Neural cell (in vitro differentiated cells): ENCODE measurements around the gene LRRK1. TPM values are rescaled to one million over a fixed set of nuclear protein-coding genes. Genes with fewer than 3 reads are reported as not detected.

Experiments used
- H2AFZ ChIP-seq: fragments of 200-600, 300-800 bp; sonication (generic), shearing (Covaris generic); 2 replicates; pipeline ENCODE4 v1.6.0; 2014; ENCODE audit warnings: low read depth, mild to moderate bottlenecking, antibody characterized with exemption, low read length, moderate library complexity
- H3F3A ChIP-seq: fragments of 200-600 bp; shearing (Covaris generic); 2 replicates; pipeline ENCODE4 v1.6.1; 2016; ENCODE audit warnings: mild to moderate bottlenecking, moderate library complexity, mixed read lengths, antibody characterized with exemption, low read length; ENCODE audit not compliant: insufficient read depth, poor library complexity, severe bottlenecking
- H3K27ac ChIP-seq: fragments of 200-600, 300-800 bp; sonication (generic), shearing (Covaris generic); 2 replicates; pipeline ENCODE4 v1.5.1; 2014; ENCODE audit warnings: mild to moderate bottlenecking, low read length, moderate library complexity
- H3K27me3 ChIP-seq: fragments of 300-800, 200-600 bp; sonication (generic), shearing (Covaris generic); 2 replicates; pipeline ENCODE4 v1.6.0; 2014; ENCODE audit warnings: mild to moderate bottlenecking, low read depth, low read length, moderate library complexity; ENCODE audit not compliant: insufficient read depth
- H3K36me3 ChIP-seq: fragments of 300-800, 200-600 bp; sonication (generic), shearing (Covaris generic); 2 replicates; pipeline ENCODE4 v1.5.1; 2014; ENCODE audit warnings: mild to moderate bottlenecking, antibody characterized with exemption, low read length, moderate library complexity; ENCODE audit not compliant: insufficient read depth
- H3K4me2 ChIP-seq: fragments of 300-800, 200-600 bp; sonication (generic), shearing (Covaris generic); 2 replicates; pipeline ENCODE4 v1.6.0; 2014; ENCODE audit warnings: mild to moderate bottlenecking, low read length
- H3K4me3 ChIP-seq: fragments of 300-800, 200-600 bp; sonication (generic), shearing (Covaris generic); 2 replicates; pipeline ENCODE4 v1.5.1; 2014; ENCODE audit warnings: mild to moderate bottlenecking, low read length, moderate library complexity
- H3K79me2 ChIP-seq: fragments of 200-600 bp; shearing (Covaris generic); replicated peaks from 2 replicates; pipeline ENCODE4 v1.6.0; 2014; ENCODE audit warnings: mild to moderate bottlenecking, low read length, moderate library complexity; ENCODE audit not compliant: insufficient read depth
- H3K9ac ChIP-seq: fragments of 300-800, 200-600 bp; sonication (generic), shearing (Covaris generic); 2 replicates; pipeline ENCODE4 v1.6.1; 2016; ENCODE audit warnings: mild to moderate bottlenecking, low read length, mixed read lengths
- H3K9me2 ChIP-seq: fragments of 200-600 bp; shearing (Covaris generic); 2 replicates; pipeline ENCODE4 v1.6.1; 2016; ENCODE audit warnings: mild to moderate bottlenecking, low read length, mixed read lengths; ENCODE audit not compliant: insufficient read depth
- H3K9me3 ChIP-seq: fragments of 200-600, 300-800 bp; sonication (generic), shearing (Covaris generic); 2 replicates; pipeline ENCODE4 v1.6.1; 2016; ENCODE audit warnings: mild to moderate bottlenecking, mixed run types, low read length, moderate library complexity, mixed read lengths
- H4K20me1 ChIP-seq: fragments of 200-600 bp; shearing (Covaris generic); 2 replicates; pipeline ENCODE4 v1.6.1; 2016; ENCODE audit warnings: mild to moderate bottlenecking, mixed run types; ENCODE audit not compliant: insufficient read depth
- CTCF ChIP-seq: fragments of 450-650 bp; IDR thresholded peaks from 2 replicates; pipeline ENCODE4 v1.5.1; 2014; ENCODE audit warnings: antibody characterized with exemption, mild to moderate bottlenecking, moderate library complexity; ENCODE audit not compliant: poor library complexity, severe bottlenecking
- EP300 ChIP-seq: fragments of 450-650 bp; conservative IDR thresholded peaks from 2 replicates; pipeline ENCODE4 v1.6.1; 2014; ENCODE audit warnings: antibody characterized with exemption, mild to moderate bottlenecking, moderate library complexity; ENCODE audit not compliant: poor library complexity, severe bottlenecking
- EZH2 ChIP-seq: fragments of 200-600, 300-800 bp; shearing (Covaris generic), sonication (generic); IDR thresholded peaks from 2 replicates; pipeline ENCODE4 v1.6.1; 2014; ENCODE audit warnings: antibody characterized with exemption, low read length, borderline replicate concordance, mild to moderate bottlenecking; ENCODE audit not compliant: insufficient read depth, poor library complexity, severe bottlenecking
- MXI1 ChIP-seq: fragments of 450-650 bp; conservative IDR thresholded peaks from 2 replicates; pipeline ENCODE4 v1.6.1; 2014; ENCODE audit warnings: antibody characterized with exemption, mild to moderate bottlenecking; ENCODE audit not compliant: poor library complexity, severe bottlenecking
- POLR2AphosphoS5 ChIP-seq: IDR thresholded peaks from 2 replicates; pipeline ENCODE4 v1.6.1; 2012
- RAD21 ChIP-seq: fragments of 450-650 bp; conservative IDR thresholded peaks from 2 replicates; pipeline ENCODE4 v1.6.1; 2014; ENCODE audit warnings: antibody characterized with exemption, mild to moderate bottlenecking, moderate library complexity
- REST ChIP-seq: IDR thresholded peaks from 2 replicates; pipeline ENCODE4 v1.6.1; 2012; ENCODE audit warnings: borderline replicate concordance
- SMC3 ChIP-seq: fragments of 450-650 bp; conservative IDR thresholded peaks from 2 replicates; pipeline ENCODE4 v1.6.1; 2014; ENCODE audit warnings: antibody characterized with exemption, mild to moderate bottlenecking, moderate library complexity; ENCODE audit not compliant: poor library complexity
- TAF1 ChIP-seq: IDR thresholded peaks from 2 replicates; pipeline ENCODE4 v1.6.1; 2012; ENCODE audit warnings: low read depth
- polyA plus RNA-seq: library from polyadenylated mRNA; depleted of rRNA; stranded (reverse); fragments of >200 nt; gene quantifications from 2 replicates; pipeline ENCODE4 v1.2.3, GENCODE V29; 2014

LRRK1 gene
- polyA plus RNA-seq, 1 donor from 2014 or later: 0.06 TPM

- Histone ChIP-seq H3K9ac (no peak overlapping the region), H3K9me2 (no peaks in the 10 kb centered on the region), H3K9me3 (no peaks in the 10 kb centered on the region), H3K27me3 (no peaks in the 10 kb centered on the region), H2AFZ (no peak overlapping the region), H4K20me1 (no peaks in the 10 kb centered on the region), H3K36me3 (no peaks in the 10 kb centered on the region), H3F3A (no peaks in the 10 kb centered on the region), H3K4me2 (no peak overlapping the region), H3K4me3 (no peak overlapping the region), H3K27ac (no peak overlapping the region), H3K79me2 (no peaks in the 10 kb centered on the region)
- no peak for TF ChIP-seq TAF1
- TF ChIP-seq CTCF: no peak
- TF ChIP-seq REST: no peak
- no peak for TF ChIP-seq POLR2AphosphoS5
- TF ChIP-seq RAD21: no peak
- no peak for TF ChIP-seq EP300
- no peak for TF ChIP-seq EZH2
- TF ChIP-seq SMC3: no peak
- no peak for TF ChIP-seq MXI1
Observed at GRCh38 chr15:101026656-101027272, 107.6 kb downstream of the LRRK1 start.

- no peak overlapping the region for H3K4me2 ChIP-seq
- no peak overlapping the region for H2AFZ ChIP-seq
- no peak overlapping the region for H3K9ac ChIP-seq
- no peak overlapping the region for H3K27ac ChIP-seq
- H3K27me3 ChIP-seq: no peaks in the 10 kb centered on the region
- H3K4me3 ChIP-seq: no peak overlapping the region
- H3K79me2 ChIP-seq: no peaks in the 10 kb centered on the region
- H3K9me3 ChIP-seq: no peaks in the 10 kb centered on the region
- TF ChIP-seq POLR2AphosphoS5 (no peak), EZH2 (no peak), RAD21 (no peak), REST (no peak), MXI1 (no peak), TAF1 (no peak), EP300 (no peak), CTCF (no peak), SMC3 (no peak)
- no peaks in the 10 kb centered on the region for H3K36me3 ChIP-seq
- H3F3A ChIP-seq: no peaks in the 10 kb centered on the region
- no peaks in the 10 kb centered on the region for H4K20me1 ChIP-seq
- H3K9me2 ChIP-seq: no peaks in the 10 kb centered on the region
Observed at GRCh38 chr15:101027273-101027901, 108.2 kb downstream of the LRRK1 start.
